Measurements from ENCODE around the gene RAMP2. TPM values are rescaled to one million over a fixed set of nuclear protein-coding genes. Genes with fewer than 3 reads are reported as not detected.

The RAMP2 gene
- total and polyA plus RNA-seq, 2 of the 13 experiments (the other 11 are each of a cell fraction or from before 2014, with no cell fraction given): 1.4 to 5.2 TPM

GRCh38 chr17:42780851-42781638 is 20.0 kb downstream of the RAMP2 start (continued):
- no peak for TF ChIP-seq TP53 (CRISPR knock-in tag; conservative IDR thresholded peaks at IDR 0.05)
- no peak; the same call in 1 of the 2 replicates for TF ChIP-seq ZBTB8A (CRISPR knock-in tag; IDR thresholded peaks at IDR 0.05; ENCODE audit: borderline replicate concordance, low read depth)
- no peak; the same call in 1 of the 2 replicates for TF ChIP-seq ZBTB14 (CRISPR knock-in tag; IDR thresholded peaks at IDR 0.05)
- no peak; the same call in 1 of the 2 replicates for TF ChIP-seq ZNF563 (CRISPR knock-in tag; IDR thresholded peaks at IDR 0.05)
- 0 out of 2 replicates have a peak, but pooled peaks have one; percentile 47 for TF ChIP-seq NRL (CRISPR knock-in tag; IDR thresholded peaks at IDR 0.05; ENCODE audit: borderline replicate concordance)
- TF ChIP-seq ZNF614 (CRISPR knock-in tag; IDR thresholded peaks at IDR 0.05; ENCODE audit: borderline replicate concordance): no peak
- TF ChIP-seq XBP1 (CRISPR knock-in tag; IDR thresholded peaks at IDR 0.05): no peak
- TF ChIP-seq, protein P1, sequence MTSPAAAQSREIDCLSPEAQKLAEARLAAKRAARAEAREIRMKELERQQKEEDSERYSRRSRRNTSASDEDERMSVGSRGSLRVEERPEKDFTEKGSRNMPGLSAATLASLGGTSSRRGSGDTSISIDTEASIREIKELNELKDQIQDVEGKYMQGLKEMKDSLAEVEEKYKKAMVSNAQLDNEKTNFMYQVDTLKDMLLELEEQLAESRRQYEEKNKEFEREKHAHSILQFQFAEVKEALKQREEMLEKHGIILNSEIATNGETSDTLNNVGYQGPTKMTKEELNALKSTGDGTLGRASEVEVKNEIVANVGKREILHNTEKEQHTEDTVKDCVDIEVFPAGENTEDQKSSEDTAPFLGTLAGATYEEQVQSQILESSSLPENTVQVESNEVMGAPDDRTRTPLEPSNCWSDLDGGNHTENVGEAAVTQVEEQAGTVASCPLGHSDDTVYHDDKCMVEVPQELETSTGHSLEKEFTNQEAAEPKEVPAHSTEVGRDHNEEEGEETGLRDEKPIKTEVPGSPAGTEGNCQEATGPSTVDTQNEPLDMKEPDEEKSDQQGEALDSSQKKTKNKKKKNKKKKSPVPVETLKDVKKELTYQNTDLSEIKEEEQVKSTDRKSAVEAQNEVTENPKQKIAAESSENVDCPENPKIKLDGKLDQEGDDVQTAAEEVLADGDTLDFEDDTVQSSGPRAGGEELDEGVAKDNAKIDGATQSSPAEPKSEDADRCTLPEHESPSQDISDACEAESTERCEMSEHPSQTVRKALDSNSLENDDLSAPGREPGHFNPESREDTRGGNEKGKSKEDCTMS (CRISPR knock-in tag; conservative IDR thresholded peaks at IDR 0.05): no peak
- no peak for TF ChIP-seq BRCA1 (CRISPR knock-in tag; IDR thresholded peaks at IDR 0.05)
- TF ChIP-seq KLF15 (CRISPR knock-in tag; IDR thresholded peaks at IDR 0.05; ENCODE audit: borderline replicate concordance): no peak
- no peak for TF ChIP-seq ESRRA (CRISPR knock-in tag; IDR thresholded peaks at IDR 0.05; ENCODE audit: low read depth)
- no peak for TF ChIP-seq MIXL1 (CRISPR knock-in tag; IDR thresholded peaks at IDR 0.05)
- peak; percentile 32; the same call in 1 of the 2 replicates for TF ChIP-seq KDM2A (CRISPR knock-in tag; IDR thresholded peaks at IDR 0.05; ENCODE audit: borderline replicate concordance, low read depth)
- TF ChIP-seq PHF8 (CRISPR knock-in tag; IDR thresholded peaks at IDR 0.05): peak; percentile 33; the same call in 1 of the 2 replicates
- TF ChIP-seq, protein P2, sequence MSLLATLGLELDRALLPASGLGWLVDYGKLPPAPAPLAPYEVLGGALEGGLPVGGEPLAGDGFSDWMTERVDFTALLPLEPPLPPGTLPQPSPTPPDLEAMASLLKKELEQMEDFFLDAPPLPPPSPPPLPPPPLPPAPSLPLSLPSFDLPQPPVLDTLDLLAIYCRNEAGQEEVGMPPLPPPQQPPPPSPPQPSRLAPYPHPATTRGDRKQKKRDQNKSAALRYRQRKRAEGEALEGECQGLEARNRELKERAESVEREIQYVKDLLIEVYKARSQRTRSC (CRISPR knock-in tag; IDR thresholded peaks at IDR 0.05; ENCODE audit: low read depth): no peak
- no peak for TF ChIP-seq GATAD1 (CRISPR knock-in tag; IDR thresholded peaks at IDR 0.05)
- 0 out of 2 replicates have a peak, but pooled peaks have one; percentile 48 for TF ChIP-seq IRF1 (CRISPR knock-in tag; IDR thresholded peaks at IDR 0.05; ENCODE audit: low read depth)
- TF ChIP-seq, protein P3, sequence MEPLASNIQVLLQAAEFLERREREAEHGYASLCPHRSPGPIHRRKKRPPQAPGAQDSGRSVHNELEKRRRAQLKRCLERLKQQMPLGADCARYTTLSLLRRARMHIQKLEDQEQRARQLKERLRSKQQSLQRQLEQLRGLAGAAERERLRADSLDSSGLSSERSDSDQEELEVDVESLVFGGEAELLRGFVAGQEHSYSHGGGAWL (CRISPR knock-in tag; IDR thresholded peaks at IDR 0.05): peak; percentile 62
- no peak for TF ChIP-seq ZBTB7B (CRISPR knock-in tag; IDR thresholded peaks at IDR 0.05)
